K562 (cell line): ENCODE results near the gene NRXN3. TPM values are rescaled to one million over a fixed set of nuclear protein-coding genes. Genes with fewer than 3 reads are reported as not detected.

Experiments
- ATAC-seq: fragments of 200-7000 bp; cut with Tn5 transposase; 3 replicates; pipeline ENCODE4 v1.9.1; 2020; ENCODE audit warnings: moderate library complexity
- BruUV-seq: library from RNA; stranded (reverse); fragments of 400-500 nt; replicated peaks from 2 replicates; lab custom pipeline; 2021; lab: Mats Ljungman, UMichigan
- CTCF ChIA-PET: fragments of 300-600 bp; formaldehyde crosslinking; extraction: SDS; loops from one replicate; lab custom pipeline; 2021; ENCODE audit warnings: low intra/inter-chr PET ratio; lab: Yijun Ruan, JAX
- POLR2A ChIA-PET: fragments of 300-600, 350-650 bp; sonication (Branson Sonifier 250); formaldehyde crosslinking; extraction: SDS; loops from one replicate; lab custom pipeline; 2021; ENCODE audit warnings: antibody characterized with exemption, inconsistent platforms; lab: Yijun Ruan, JAX
- DNase-seq, 4 experiments: peaks; one replicate each; pipeline versions ENCODE4 v3.0.0 to v3.0.0-alpha.2; 2011 to 2018; ENCODE audit warnings: low spot score in 3 of 4, mixed read lengths in 3 of 4; ENCODE audit errors: extremely low read depth in 1 of 4
- FAIRE-seq: peaks from 2 replicates; lab custom pipeline; 2011; peaks lifted over from hg19 to GRCh38; lab: Jason Lieb, UNC
- H2AFZ ChIP-seq: 2 replicates; pipeline ENCODE4 v1.6.0; 2011; ENCODE audit warnings: low read depth, low read length, control low read depth, inconsistent platforms
- H3K27ac ChIP-seq: fragments of 200-600 bp; 3 replicates; pipeline ENCODE4 v1.8.0; 2011; ENCODE audit warnings: low read depth, mild to moderate bottlenecking, control low read depth, inconsistent platforms, low read length, moderate library complexity, mixed read lengths; ENCODE audit errors: extremely low read depth
- H3K27me3 ChIP-seq, 2 experiments: fragments of 300-600 bp in 1 of 2; 2 replicates in 1 of 2; 3 replicates in 1 of 2; pipeline versions ENCODE4 v1.6.0 to v1.8.0; 2011; ENCODE audit warnings: inconsistent platforms in 2 of 2, low read length in 2 of 2, mild to moderate bottlenecking in 1 of 2, mixed read lengths in 1 of 2, moderate library complexity in 1 of 2; ENCODE audit not compliant: control insufficient read depth in 2 of 2, insufficient read depth in 2 of 2
- H3K36me3 ChIP-seq: fragments of 300-600 bp; 3 replicates; pipeline ENCODE4 v1.8.0; 2011; ENCODE audit warnings: mild to moderate bottlenecking, low read length, inconsistent platforms; ENCODE audit not compliant: control insufficient read depth, insufficient read depth
- H3K4me1 ChIP-seq, 2 experiments: fragments of 200-600 bp in 1 of 2; replicated peaks in 1 of 2; 2 replicates in 1 of 2; 3 replicates in 1 of 2; pipeline versions ENCODE4 v1.5.1 to v1.8.0; 2011; ENCODE audit warnings: inconsistent platforms in 2 of 2, low read length in 2 of 2, mild to moderate bottlenecking in 1 of 2, mixed read lengths in 1 of 2, moderate library complexity in 1 of 2; ENCODE audit not compliant: control insufficient read depth in 2 of 2, insufficient read depth in 2 of 2
- H3K4me2 ChIP-seq: 2 replicates; pipeline ENCODE4 v1.6.1; 2011; ENCODE audit warnings: low read length, control low read depth, inconsistent platforms, mixed read lengths; ENCODE audit not compliant: insufficient read depth
- H3K4me3 ChIP-seq: fragments of 200-600 bp; sonication (generic), shearing (Covaris generic); 2 replicates; pipeline ENCODE4 v1.5.1; 2016; ENCODE audit warnings: control low read depth, inconsistent platforms
- H3K79me2 ChIP-seq: fragments of 200-600 bp; 3 replicates; pipeline ENCODE4 v1.8.0; 2011; ENCODE audit warnings: low read length, inconsistent platforms; ENCODE audit not compliant: control insufficient read depth, insufficient read depth
- H3K9ac ChIP-seq, 2 experiments: 2 replicates each; pipeline versions ENCODE4 v1.6.0 to v1.6.1; 2011; ENCODE audit warnings: low read depth in 2 of 2, low read length in 2 of 2, control low read depth in 1 of 2, inconsistent platforms in 1 of 2, mild to moderate bottlenecking in 1 of 2, mixed read lengths in 1 of 2; ENCODE audit not compliant: insufficient read depth in 1 of 2
- H3K9me1 ChIP-seq: one replicate; pipeline ENCODE4 v1.6.0; 2011; ENCODE audit warnings: inconsistent platforms, mild to moderate bottlenecking, low read length, moderate library complexity; ENCODE audit not compliant: control insufficient read depth, insufficient read depth
- H3K9me3 ChIP-seq: replicated peaks from 2 replicates; pipeline ENCODE4 v1.5.1; 2011; ENCODE audit warnings: low read depth, low read length, inconsistent platforms; ENCODE audit not compliant: control insufficient read depth, insufficient read depth
- H4K20me1 ChIP-seq: replicated peaks from 2 replicates; pipeline ENCODE4 v1.6.1; 2011; ENCODE audit warnings: low read length, inconsistent platforms, mixed read lengths; ENCODE audit not compliant: control insufficient read depth, insufficient read depth
- ETV1 ChIP-seq: fragments of 450-650 bp; conservative IDR thresholded peaks from 2 replicates; pipeline ENCODE4 v1.6.1; 2016; ENCODE audit warnings: missing genetic modification characterization, control low read depth, low read depth, missing compliant biosample characterization
- FOS ChIP-seq: IDR thresholded peaks from 3 replicates; pipeline ENCODE4 v1.6.1; 2011; ENCODE audit not compliant: insufficient read length; ENCODE audit errors: extremely low read depth
- FOXA1 ChIP-seq: fragments of 450-650 bp; IDR thresholded peaks from 2 replicates; pipeline ENCODE4 v1.6.1; 2016; ENCODE audit warnings: mild to moderate bottlenecking, borderline replicate concordance
- HNRNPK ChIP-seq: fragments of 200-400 bp; formaldehyde crosslinking; IDR thresholded peaks from one replicate; pipeline ENCODE4 v1.6.1; 2018; ENCODE audit warnings: mild to moderate bottlenecking, low read depth, low read length; ENCODE audit not compliant: poor library complexity, severe bottlenecking
- KLF16 ChIP-seq: IDR thresholded peaks from 2 replicates; pipeline ENCODE4 v1.6.1; 2016; ENCODE audit warnings: antibody characterized with exemption
- POLR2G ChIP-seq: fragments of 200-400 bp; formaldehyde crosslinking; IDR thresholded peaks from 2 replicates; pipeline ENCODE4 v1.6.1; 2017; ENCODE audit warnings: low read depth, mild to moderate bottlenecking, antibody characterized with exemption, low read length, moderate library complexity
- THRAP3 ChIP-seq: fragments of 450-650 bp; IDR thresholded peaks from 2 replicates; pipeline ENCODE4 v1.6.1; 2016; ENCODE audit warnings: mild to moderate bottlenecking, inconsistent platforms, borderline replicate concordance
- ZBTB26 ChIP-seq: fragments of 450-650 bp; formaldehyde crosslinking; IDR thresholded peaks from 2 replicates; pipeline ENCODE4 v1.4.0; 2022; ENCODE audit warnings: missing genetic modification characterization
- ZNF780A ChIP-seq: fragments of 250-450 bp; sonication (Bioruptor Pico); IDR thresholded peaks from 2 replicates; pipeline ENCODE4 v1.5.0; 2021; ENCODE audit warnings: mild to moderate bottlenecking
- WGBS: fragments of 100-300 bp; shearing (Covaris generic); methylation state at CpG from one replicate; pipeline ENCODE4 v1.1.6; 2016; ENCODE audit warnings: low coverage, mixed read lengths; ENCODE audit not compliant: insufficient coverage; ENCODE audit errors: missing lambda C conversion rate; 5-methylcytosine and 5-hydroxymethylcytosine counted together
- in situ Hi-C: fragments of 300-500 bp; cut with MboI; formaldehyde crosslinking; loops from 4 replicates; pipeline ENCODE4 v1.15.0; 2018; ENCODE audit warnings: inconsistent platforms, mixed read lengths
- intact Hi-C: fragments of 100-400 bp; cut with micrococcal nuclease; formaldehyde crosslinking; loops from 2 replicates; pipeline ENCODE4 v1.14.2; 2022
- polyA plus RNA-seq, 8 experiments: library from polyadenylated mRNA; depleted of rRNA in 4 of 8; stranded (reverse) in 5 of 8; unstranded in 3 of 8; fragments of >200 nt; fragmentation: Nextera tagmentation in 2 of 8; fragmentation: Illumina TruSeq in 1 of 8; extraction: Ambion mirVana in 2 of 8; extraction: Trizol in 1 of 8; gene quantifications; 2 replicates each; pipeline versions ENCODE4 v1.2.1 to v1.2.3, GENCODE V29; 2011 to 2014; ENCODE audit warnings: inconsistent platforms in 1 of 8, missing spikeins in 1 of 8
- total RNA-seq, 7 experiments: library from RNA; depleted of rRNA in 6 of 7; stranded (reverse); fragments of >200 nt in 6 of 7; fragmentation: Illumina TruSeq in 2 of 7; extraction: Trizol in 2 of 7; gene quantifications; 2 replicates each; pipeline versions ENCODE4 v1.2.1 to v1.2.3, GENCODE V29; 2011 to 2021; ENCODE audit warnings: low replicate concordance in 1 of 7

NRXN3 gene
- total and polyA plus RNA-seq, 9 of the 15 experiments (the other 6 are each of a cell fraction or from before 2014, with no cell fraction given): 0.09 TPM; not detected in 8

DNA sequence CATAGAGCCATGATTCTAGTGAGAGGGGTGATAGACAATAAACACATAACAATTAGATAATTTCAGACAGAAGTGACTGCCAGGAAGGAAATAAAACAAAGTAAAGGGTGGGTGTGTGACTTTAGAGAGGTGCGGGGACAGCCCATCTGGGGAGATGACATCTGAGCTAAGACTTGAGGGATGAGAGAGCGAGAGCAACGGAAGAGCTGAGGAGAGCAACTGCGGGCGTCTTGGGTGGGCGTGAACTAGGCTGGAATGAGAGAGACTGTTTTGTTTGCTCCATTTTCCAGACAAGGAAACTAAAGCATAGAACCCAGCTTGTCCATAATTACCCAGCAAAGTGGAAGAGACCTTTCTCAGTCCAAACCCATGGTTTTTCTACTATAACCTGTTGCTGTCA lies 25.3 kb downstream of the NRXN3 start:
- Histone ChIP-seq H3K27me3 (no peaks in the 10 kb centered on the region; a peak in 2 of 5 replicates), H3K4me1 (no peaks in the 10 kb centered on the region), H3K4me2 (no peak overlapping the region), H3K36me3 (no peaks in the 10 kb centered on the region), H4K20me1 (no peaks in the 10 kb centered on the region), H2AFZ (no peak overlapping the region), H3K4me3 (no peak overlapping the region), H3K9ac (no peak overlapping the region), H3K79me2 (no peaks in the 10 kb centered on the region), H3K9me1 (no peaks in the 10 kb centered on the region), H3K27ac (no peak overlapping the region), H3K9me3 (no peaks in the 10 kb centered on the region)
- no TSS peak for BruUV-seq
- in situ Hi-C loops: no loop called here
- DNase-seq (no peak), FAIRE-seq (no peak), ATAC-seq (no peak)
- TF ChIP-seq FOXA1: no peak
- TF ChIP-seq POLR2G: no peak
- no peak for TF ChIP-seq ETV1
- no peak for TF ChIP-seq ZNF780A (CRISPR knock-in tag)
- no peak for TF ChIP-seq HNRNPK
- no peak for TF ChIP-seq ZBTB26 (CRISPR knock-in tag)
- no peak for TF ChIP-seq THRAP3
- no peak for TF ChIP-seq KLF16
- TF ChIP-seq FOS: no peak
- ChIA-PET POLR2A (no interaction called here), CTCF (no interaction called here)
- 0% methylated on average over 4 of the region's 6 CpGs for WGBS
- intact Hi-C loops: no loop called here
